ENCODE measurements around the gene DDAH1.

The DDAH1 gene

DNA sequence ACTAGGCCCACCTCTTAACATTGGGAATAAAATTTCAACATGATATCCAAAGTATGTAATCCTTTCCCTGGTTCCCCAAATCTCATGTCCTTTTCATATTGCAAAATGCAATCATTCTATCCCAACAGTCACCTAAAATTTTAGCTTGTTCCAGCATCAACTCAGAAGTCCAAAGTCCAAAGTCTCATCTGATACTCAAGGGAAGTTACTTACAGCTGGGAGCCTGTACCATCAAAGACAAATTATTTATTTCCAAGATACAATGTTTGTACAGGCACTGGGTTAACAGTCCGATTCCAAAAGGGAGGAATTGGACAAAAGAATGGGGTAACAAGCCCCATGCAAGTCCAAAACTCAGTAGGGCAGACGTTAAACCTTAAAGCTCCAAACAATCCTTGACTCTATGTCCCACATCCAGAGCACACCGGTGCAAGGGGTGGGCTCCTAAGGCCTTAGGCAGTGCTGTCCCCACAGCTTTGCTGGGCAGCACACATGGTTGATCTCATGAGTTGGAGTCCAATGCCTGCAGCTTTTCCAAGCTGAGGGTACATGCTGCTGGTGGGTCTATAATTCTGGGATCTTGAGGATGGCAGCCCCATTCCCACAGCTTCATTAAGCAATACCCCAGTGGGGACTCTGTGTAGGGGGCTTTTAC is 78.8 kb downstream of the DDAH1 start:
- DNase-seq: no peak

DNA sequence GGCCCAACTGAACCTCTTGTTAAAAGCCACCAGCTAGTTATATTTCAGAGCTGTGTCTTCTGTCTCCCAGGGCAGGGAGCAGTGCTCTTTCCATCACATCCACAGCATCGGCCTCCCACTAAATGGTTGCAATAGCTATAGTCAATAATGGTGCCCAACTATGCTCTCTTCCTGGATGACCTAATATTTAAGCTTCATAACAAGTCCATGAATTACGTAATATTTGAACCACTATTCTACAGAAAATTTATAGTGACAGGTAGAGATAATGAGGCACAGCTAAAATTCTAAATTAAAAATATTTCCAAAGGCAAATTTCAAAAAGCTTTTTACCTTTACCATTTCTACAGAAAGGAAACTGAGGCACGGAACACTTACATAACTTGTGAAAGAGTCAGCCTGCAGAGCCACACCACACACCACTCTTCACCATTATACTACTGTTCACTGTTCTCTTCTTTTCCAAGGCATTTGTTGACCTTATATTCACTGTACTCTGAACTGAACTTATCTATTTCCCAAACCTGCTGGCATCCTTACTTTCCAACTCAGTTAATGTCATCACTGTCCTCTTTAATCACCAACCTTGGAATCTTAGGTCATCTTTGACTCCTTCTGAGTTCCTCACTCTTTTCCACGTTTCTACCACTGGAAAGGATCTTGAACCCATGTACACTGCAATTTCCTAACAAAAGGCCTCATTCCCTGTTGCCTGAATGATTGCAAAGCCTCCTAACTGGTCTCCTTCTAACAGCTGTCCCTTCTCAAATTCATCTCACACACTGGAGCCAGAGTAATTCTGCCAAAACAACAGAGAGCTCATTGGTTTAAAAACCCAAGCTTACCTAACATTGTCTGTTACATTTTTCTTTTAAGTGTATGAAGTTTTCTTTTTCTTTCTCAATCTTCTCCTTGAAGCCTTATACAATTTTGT is 85.5 kb downstream of the DDAH1 start:
- DNase-seq: no peak

DNA sequence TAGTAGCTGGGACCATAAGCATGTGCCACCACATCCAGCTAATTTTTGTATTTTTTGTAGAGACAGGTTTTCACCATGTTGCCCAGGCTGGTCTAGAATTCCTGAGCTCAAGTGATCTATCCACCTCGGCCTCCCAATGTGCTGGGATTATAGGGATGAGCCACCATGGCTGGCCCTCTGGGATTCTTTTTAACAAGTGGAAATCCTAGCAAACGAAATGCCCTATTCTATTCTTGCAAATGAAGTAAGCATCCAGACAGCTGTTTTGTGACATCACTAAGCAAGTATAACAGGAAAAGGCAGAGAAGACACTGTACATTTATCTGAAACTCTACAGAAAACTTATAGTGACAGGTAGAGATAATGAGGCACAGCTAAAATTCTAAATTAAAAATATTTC is 86.4 kb downstream of the DDAH1 start:
- no peak for DNase-seq

DNA sequence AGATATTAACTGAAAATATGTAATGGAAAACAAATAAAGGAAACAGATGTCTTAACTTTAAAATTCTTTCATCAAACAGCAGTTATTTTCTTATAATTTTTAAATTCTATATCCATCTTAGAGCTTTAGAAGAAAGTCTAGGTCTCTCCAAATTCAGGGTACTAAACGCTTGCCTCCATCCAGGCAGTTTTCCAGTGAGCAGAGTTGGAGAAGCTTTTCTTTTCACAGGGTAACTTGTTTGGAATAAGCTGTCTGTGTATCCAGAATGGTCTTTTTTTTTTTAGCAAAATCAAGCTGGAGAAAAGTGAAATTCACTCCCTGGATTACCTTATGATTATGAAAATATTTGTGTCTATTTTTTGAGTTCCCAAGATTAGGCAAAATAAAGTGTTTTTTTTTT is 88.6 kb downstream of the DDAH1 start:
- no peak for DNase-seq

DNA sequence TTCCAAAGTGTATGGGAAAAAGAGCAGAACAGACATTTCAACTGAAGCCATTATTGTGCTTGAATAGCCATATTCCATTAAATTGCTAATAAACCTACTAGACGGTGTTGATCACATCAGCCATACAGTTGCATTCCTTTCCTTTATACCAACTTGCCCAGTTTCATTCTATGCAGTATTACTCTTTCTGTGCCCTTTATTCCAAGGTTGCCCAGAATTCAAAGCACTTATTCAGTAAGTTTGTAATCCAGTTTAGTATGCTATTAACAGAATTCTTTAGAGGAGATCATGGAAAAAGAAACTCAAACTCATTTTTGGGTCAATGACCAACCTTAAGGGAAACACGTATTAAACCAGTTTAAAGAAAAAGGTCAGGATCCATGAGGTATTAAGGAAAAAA is 89.5 kb downstream of the DDAH1 start:
- DNase-seq: no peak

DNA sequence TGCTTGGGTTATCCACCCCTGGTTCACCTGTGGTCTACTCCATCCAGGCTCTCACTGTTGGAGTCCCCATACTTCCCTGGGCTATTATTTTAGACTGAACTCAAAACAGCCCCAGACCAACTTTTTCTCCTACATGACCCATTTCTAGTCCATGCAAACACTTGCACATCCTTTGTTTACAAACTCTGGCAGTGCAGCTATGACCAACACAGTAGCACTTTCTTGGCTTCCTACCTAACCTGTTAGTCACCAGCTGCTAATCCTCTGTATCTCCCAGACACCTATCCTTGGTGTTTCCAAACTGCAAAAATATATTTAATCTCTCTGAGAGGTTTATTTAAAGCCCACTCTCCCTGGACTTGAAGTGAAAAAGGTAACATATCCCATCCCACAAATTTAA is 90.8 kb downstream of the DDAH1 start:
- DNase-seq: no peak

DNA sequence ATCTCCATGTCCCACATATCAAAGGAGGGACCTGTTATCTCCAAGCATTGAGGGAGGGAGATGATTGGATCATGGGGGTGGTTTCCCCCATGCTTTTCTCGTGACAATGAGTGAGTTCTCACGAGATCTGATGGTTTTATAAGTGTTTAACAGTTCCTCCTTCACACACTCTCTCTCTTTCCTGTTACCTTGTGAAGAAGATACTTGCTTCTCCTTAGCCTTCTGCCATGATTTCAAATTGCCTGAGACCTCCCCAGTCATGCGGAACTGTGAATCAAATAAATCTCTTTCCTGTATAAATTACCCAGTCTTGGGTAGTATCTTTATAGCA is 91.6 kb downstream of the DDAH1 start:
- no peak for DNase-seq

DNA sequence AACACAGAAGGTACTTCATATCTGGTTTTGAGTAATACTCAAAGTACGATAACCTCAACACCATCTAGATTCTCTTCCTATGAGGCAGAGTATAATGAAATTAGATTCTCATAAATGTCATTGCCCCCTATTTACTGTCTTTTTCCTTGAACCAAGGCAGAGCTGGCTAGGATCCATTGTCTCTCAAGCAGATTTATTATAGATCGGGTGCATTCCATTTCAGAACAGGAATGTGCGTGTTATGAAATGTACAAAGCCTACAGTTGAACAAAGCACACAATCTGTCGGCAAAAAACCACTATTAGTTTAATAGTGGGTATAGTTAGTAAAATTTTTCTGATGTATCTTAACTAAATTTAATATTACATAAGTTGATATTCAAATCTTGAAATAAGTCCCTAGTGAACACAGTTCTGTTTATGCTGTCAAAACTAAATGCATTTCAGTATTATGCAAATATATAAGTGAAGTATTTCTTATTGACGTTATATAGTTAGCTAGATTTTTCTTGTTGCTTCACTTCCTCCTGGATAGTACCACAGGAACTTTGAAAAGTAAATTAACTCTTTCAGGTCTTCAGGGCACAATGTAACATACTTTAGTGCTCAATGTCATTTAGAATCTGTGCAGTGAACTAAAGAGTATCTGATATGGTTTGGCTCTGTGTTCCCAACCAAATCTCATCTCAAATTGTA is 92.1 kb downstream of the DDAH1 start:
- DNase-seq: no peak

DNA sequence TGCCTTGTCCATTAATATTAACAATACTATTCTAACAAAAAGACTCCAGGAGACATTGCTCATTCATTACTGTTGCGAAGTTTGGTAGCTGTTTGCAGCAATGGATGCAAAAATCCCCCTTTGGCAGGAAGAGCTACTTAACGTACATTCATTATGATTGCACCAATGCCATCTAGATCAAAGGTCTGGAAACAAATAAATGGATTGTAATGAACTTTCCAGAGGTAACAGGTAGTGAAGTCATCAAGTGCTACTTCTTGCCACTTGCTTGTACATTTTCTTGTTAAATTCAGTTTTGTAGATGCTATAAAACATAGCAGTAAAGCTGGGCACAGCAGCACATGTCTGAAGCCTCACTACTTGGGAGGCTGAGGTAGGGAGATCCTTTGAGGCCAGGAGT is 93.9 kb downstream of the DDAH1 start:
- no peak for DNase-seq

DNA sequence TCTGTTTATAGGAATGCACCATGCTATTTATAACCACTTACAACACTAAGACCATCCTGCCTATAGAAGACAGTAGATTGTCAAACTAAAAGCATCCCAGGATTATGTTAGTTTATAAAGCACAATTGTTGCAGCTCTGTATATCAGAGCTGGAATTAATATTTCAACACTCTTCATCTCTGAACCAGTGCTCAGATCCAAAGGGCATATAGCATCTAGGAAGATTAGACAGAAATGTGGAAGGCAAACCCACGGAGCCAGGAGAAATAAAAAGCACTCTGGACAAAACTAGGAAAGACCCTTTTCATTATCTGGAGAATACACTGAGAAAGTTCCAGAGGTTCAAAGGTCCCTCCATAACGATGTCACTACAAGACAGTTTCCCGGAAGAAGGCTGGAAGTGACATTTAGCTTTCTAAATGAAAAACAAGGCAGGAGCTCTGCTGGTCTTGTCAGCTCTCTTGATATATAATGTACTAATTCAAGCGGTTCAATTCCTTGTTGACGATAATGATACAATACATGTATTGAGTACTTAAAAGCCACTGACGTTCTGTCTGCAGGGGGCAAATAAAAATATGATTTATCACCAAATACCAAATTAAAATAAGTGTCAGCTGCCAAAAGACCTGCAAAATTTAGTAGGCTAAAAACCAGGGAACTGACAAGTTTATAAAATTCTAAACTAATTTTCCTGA is 96.7 kb downstream of the DDAH1 start:
- no peak for DNase-seq

DNA sequence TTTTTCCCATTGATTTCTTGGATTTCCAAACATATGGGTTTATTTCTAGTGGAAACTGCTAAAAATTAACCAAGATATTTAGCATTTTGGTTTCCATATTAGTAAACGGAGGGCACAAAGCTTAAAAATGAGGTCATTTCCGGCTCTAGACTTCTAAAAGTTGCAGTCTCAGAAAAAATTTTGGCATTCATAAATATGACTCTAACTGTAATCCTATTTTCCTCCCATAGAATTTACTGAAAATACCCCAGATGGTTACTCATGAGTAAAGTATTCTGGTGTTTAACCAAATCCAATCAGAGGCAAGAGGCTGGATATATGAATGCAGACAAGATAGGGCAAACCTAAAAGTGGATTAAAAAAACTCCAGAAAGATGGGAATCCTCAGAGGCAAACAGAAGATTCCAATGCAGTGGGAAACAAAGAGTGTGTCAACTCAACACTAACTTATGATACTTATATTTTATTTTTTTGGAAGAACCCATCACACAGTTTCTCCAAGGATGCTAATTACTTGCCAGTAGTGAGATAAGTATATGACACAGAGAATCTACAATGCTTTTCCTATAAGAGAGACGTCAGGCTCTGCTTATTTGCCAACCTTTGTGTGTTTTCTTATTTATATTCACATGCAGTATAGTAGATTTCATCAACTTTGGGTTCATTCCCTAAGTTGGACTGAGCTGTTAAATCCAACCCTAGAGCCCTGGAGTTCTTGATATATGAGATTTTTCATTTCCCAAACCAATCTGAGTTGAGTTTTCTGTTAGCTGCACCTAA is 98.4 kb downstream of the DDAH1 start:
- no peak for DNase-seq

DNA sequence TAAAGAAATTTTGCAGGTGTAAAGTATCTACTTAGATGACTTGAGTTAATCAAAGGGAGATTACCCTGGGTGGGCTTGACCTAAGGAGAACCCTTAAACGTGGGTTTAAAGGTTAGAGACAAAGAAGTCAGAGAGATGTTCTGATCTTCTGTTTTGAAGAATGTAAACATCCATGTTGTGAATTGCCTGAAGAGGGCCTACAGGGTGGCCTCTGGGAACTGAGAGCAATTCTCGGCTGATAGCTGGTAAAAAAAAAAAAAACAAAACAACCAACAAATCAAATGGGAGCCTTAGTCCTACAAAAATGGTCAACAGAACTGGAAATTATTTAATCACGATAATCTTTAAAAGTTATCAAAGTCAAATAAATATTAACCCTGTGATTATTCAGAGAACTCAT is 99.1 kb downstream of the DDAH1 start:
- DNase-seq: no peak

DNA sequence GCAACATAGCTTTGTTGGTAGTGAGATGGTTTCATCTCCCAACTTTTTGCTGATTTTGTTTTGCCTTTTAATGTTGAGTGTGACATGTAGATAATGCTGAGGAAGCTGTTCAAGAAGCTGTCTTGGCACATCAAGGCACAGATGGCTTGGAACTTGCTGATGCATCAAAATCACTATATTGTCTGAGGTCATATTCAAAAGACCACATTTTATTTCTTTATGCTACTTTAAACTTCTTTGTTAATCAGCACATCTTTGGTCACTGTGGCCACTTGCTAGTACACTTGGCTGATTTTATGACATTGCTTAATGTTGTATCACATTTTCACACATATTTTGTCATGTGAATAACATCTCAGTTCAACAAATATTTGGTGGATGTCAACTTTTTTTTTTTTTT is 101.4 kb downstream of the DDAH1 start:
- DNase-seq: no peak

DNA sequence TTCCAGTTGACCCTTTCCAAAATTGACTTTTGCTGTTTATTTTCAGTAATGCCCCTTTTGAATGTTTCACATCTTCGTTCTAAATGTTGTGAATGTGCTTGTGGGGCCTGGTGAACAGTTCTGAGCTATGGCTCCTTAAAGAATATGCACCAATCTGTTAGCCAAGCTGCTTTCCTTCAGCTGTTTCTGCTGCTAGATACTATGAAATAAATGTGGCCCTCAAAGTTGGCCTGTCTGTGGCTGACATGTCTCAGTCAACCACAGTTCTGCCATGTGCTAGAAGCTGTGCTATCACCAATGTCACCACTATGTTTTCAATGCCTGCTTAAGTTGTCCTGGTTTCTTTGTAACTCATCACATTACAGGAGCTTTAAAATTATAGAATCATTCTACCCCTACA is 101.9 kb downstream of the DDAH1 start:
- no peak for DNase-seq

DNA sequence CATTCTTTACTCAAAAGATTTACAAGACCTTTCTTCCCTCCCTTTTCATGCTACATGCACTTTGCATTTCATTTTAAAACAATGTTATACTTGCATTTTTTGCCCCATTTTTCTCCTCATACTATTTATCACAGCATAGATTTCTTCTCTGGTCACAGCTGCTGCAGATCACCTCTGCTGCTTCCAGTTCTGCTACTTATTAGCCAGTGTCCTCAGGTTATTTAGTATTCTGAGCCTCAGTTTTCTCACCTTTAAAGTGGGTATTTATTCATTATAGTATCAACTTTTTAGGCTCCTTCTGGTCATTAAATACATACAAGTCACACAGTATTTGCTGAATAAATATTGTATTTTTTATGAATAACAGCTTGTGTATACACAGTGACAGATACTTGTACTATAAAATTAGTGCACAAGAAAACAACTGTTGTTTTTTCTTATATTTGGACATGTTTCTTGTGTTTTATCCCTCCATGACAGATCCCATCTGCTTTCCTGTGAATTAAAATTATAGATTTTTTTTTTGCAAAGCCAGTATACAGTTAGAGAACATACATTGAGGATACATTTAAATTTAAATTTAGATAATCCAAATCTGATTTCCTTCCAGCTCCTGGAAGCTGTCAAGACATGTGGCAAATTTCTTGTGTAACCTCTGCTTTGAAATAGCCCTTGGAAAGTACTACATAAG is 103.2 kb downstream of the DDAH1 start:
- no peak for DNase-seq

DNA sequence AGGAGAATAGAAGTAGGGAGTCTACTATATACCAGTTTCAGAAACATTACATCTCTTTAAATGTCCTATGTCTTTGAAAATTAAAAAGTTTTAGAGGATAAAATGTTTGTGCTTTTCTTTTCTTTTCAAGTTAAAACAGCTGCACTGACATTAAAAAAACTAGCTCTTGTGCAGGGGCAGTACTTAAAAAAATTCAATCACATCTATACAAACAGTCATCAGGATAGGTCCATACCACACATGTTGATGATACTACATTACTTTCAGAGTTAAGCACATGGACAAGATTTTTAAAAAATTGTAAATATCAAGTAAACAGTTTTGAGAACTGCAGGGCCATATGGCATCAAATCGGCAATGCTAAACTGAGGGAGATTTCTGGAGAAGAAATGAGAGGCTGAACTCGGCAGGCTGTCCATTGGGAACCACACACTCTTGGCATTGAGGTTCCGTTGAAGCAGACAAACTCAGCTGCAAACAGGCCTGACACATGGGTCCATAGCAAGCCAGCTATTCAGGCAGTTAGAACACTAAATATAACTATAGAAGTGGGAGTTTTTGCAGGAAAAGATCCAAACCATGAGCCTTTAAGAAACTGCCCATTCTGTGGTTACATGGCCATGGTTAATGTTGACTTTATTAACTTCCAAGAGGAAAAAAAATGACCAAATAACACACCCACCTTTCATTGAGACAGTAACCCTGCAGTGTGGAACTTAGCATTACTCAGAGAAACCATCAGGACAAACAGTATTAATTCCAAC is 104.0 kb downstream of the DDAH1 start:
- no peak for DNase-seq

DNA sequence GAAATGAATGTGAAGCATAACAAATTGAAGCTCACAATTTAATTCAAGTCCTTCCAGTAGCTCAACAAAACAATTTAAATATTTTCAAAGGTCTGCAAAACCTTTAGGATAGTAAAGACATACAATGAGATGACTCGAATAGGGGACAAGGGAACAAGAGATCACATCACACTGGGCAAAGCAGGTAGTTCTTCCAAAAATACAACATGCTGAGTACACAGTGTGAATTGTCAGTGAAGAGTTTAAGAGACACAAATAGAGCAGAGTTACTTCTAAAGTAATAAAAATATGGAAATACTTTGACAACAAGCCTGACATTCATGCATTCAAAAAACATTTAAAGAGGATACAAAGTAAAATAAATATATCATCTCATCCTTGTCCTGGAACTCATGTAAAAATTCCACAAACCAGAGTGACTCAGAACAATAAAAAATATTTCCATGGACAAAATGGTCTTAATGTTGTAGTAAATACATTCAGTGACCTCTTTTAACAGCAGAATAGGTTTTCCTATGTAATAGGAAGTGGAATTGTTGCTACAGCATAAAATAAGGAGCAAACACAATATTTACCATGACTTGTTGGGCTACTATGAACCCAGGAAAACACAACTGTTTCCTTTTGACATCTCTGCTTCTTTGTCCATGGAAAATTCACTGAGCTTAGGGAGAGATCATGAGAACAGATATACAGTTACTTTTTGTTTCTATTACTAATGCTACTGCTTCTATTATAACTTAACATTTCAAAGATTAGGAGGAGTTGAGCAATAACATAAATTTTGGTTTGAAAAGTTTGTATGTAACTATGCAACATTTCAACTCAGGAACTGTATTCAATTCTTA is 104.9 kb downstream of the DDAH1 start:
- no peak for DNase-seq

DNA sequence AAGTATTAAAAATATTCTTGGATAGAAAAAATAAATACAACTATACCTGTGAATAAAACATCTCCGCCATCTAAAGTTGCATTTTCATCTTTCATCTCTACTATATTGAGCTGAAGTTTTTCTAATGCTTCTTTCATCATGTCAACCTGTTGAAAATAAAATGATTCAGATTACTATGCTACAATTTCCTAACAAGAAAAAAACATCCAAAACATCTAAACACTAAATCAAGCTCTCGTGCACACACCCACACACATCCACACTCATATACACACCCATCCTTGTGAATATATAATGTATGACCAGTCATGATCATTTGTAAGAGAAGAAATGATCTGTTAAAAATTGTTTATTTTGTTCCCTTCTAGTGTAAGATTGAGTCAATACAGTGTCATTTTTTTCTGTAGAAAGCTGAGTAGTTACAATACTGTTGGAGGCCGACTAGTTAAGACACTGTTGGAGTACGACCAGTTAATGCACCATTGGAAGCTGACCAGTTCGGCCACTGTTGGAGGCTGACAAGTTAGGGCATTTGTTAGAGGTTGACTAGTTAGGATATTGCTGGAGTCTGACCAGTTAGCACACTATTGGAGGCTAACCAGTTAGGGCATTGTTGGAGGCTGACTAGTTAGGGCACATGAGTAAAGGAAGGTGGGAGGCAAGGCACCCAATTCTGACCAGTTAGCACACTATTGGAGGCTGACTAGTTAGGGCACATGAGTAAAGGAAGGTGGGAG is 106.1 kb downstream of the DDAH1 start:
- DNase-seq: no peak

DNA sequence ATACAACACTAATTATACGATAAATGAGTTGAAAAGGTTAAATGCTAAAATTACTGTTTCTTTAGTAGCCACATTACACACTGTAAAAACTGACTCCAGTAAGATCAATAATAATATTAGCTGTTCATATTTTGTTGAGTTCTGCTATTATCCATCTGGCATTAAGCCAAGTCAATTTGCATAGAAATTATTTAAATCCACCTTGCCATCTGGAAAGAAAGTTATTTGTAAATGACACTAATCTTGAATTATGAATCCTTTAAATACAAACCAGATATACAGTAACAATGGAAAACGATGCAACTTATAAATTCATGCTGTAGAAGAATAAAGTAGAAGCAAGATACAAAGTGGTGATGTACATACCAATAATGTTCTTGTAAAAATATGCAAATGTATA is 107.1 kb downstream of the DDAH1 start:
- DNase-seq: no peak

Data from activated naive CD4-positive, alpha-beta T cell treated with anti-CD3 and anti-CD28 coated beads, Interleukin-2, amount 50 U/mL, for 16 hours (primary cell).